ENCODE data around the gene GOLGA8Q.
"Not testable (repeated sequence)": the region's sequence is repeated elsewhere in the genome, so short reads cannot be mapped to it uniquely, and the experiment has no call there.

Gene GOLGA8Q

GRCh38 chr15:30551750-30552149 lies at the start of gene GOLGA8Q:
Gene GOLGA8Q, plus strand, starts transcription at chr15:30552050. Its CDS starts 28 bp downstream, at chr15:30552078.
- not testable (repeated sequence) for DNase-seq

GRCh38 chr15:30502904-30503781 lies 48.7 kb upstream of the GOLGA8Q start:
- not testable (repeated sequence) for DNase-seq

GRCh38 chr15:30504162-30504843 lies 47.5 kb upstream of the GOLGA8Q start:
- not testable (repeated sequence) for DNase-seq

GRCh38 chr15:30514545-30514944 lies 37.3 kb upstream of the GOLGA8Q start:
- not testable (repeated sequence) for DNase-seq

- DNase-seq = not testable (repeated sequence)
Measured at GRCh38 chr15:30523453-30524243, 28.2 kb upstream of the GOLGA8Q start.

- not testable (repeated sequence) for DNase-seq
Measured at GRCh38 chr15:30525912-30526311, 25.9 kb upstream of the GOLGA8Q start.

- not testable (repeated sequence) for DNase-seq
Measured at GRCh38 chr15:30529049-30529448, 22.8 kb upstream of the GOLGA8Q start.

GRCh38 chr15:30566949-30567348 lies 15.1 kb downstream of the GOLGA8Q start:
- DNase-seq = peak in 1 of 2 experiments; percentile 0

- DNase-seq = not testable (repeated sequence)
Measured at GRCh38 chr15:30573012-30573491, 21.2 kb downstream of the GOLGA8Q start.

GRCh38 chr15:30579394-30579970 lies 27.6 kb downstream of the GOLGA8Q start:
- not testable (repeated sequence) for DNase-seq

- not testable (repeated sequence) for DNase-seq
Measured at GRCh38 chr15:30580716-30581115, 28.9 kb downstream of the GOLGA8Q start.

GRCh38 chr15:30598953-30599352 lies 47.1 kb downstream of the GOLGA8Q start:
- DNase-seq = not testable (repeated sequence)

GRCh38 chr15:30603796-30604195 lies 51.9 kb downstream of the GOLGA8Q start, which contains the start of gene GOLGA8H:
Gene GOLGA8H, plus strand, starts transcription at chr15:30604028. Its CDS starts 98 bp downstream, at chr15:30604126.
- DNase-seq = not testable (repeated sequence)
